ENCODE results near the gene HIF1A.

The HIF1A gene

DNA sequence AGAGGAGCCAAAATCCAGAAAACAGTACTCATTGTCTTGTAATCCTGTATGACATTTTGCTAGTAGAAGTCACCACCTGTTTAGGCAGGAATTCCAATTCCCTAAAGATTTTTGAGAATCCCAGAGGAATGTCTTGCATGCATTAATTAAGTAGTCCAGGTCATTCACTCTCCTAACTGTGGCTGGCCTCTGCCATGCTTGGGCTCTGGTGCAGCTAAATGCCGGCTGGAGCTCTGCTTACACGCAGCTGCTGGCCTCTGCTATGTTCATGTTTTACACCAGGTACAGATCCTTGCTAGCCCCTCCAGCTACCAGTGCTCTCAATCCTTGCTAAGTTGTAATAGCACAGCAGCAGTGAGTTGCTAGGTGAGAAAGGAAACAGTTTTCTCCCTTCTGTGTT is 16.3 kb upstream of the HIF1A start:
- no peak overlapping the region for H3K4me3 ChIP-seq (ENCODE audit: low read length)
- no peaks in the 10 kb centered on the region for H3K27me3 ChIP-seq (ENCODE audit: control insufficient read depth, insufficient read depth, low read length)
- no peak overlapping the region for H3K9ac ChIP-seq (ENCODE audit: low read length)
- H3K4me1 ChIP-seq (ENCODE audit: control insufficient read depth, insufficient read depth, low read length) = no peaks in the 10 kb centered on the region
- H3K36me3 ChIP-seq (ENCODE audit: control insufficient read depth, insufficient read depth, low read length) = no peaks in the 10 kb centered on the region
- no peaks in the 10 kb centered on the region for H3K9me3 ChIP-seq (ENCODE audit: control insufficient read depth, low read length)

DNA sequence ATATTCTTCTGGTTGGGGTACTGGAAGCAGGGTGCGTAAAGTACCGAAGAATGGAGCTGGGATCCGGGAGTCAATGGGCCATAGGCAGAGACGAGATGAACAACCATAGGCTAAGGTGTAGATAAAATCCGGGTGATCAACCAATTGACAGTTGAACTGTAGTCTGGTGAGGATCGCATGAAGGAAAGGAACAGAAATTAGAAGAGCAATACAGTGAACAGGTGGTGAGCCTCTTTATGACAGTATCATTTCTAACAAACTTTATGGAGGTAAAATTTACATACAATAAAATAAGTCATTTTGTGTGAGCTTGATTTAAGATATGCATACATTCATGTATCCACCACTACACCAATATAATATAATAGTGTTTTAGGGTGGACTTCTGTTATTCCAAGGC is 13.9 kb upstream of the HIF1A start:
- H3K9me3 ChIP-seq (ENCODE audit: control insufficient read depth, low read length) = no peaks in the 10 kb centered on the region
- H3K27me3 ChIP-seq (ENCODE audit: control insufficient read depth, insufficient read depth, low read length) = no peaks in the 10 kb centered on the region
- no peaks in the 10 kb centered on the region for H3K4me1 ChIP-seq (ENCODE audit: control insufficient read depth, insufficient read depth, low read length)
- H3K36me3 ChIP-seq (ENCODE audit: control insufficient read depth, insufficient read depth, low read length) = no peaks in the 10 kb centered on the region
- no peak overlapping the region for H3K9ac ChIP-seq (ENCODE audit: low read length)
- no peak overlapping the region for H3K4me3 ChIP-seq (ENCODE audit: low read length)

DNA sequence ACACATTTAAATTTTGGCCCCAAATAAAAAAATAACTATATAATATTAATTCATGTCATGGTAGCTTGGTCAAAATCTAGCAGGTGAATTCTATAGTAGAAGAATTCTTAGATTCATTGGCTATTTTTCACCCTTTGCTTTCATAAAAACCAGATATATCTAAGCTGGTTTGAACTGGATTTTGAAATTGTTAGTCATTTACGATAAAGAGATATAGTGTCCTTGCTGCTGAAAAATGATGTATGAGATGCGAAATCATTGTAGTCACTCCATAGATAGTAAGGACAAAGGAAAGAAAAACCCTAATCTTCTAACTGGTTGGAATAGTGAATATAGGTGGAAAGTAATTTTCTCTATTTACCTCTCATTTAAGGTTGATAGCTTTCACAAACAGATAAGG is 12.2 kb upstream of the HIF1A start:
- no peaks in the 10 kb centered on the region for H3K27me3 ChIP-seq (ENCODE audit: control insufficient read depth, insufficient read depth, low read length)
- H3K4me1 ChIP-seq (ENCODE audit: control insufficient read depth, insufficient read depth, low read length) = no peaks in the 10 kb centered on the region
- no peak overlapping the region for H3K9ac ChIP-seq (ENCODE audit: low read length)
- no peak overlapping the region for H3K4me3 ChIP-seq (ENCODE audit: low read length)
- no peaks in the 10 kb centered on the region for H3K36me3 ChIP-seq (ENCODE audit: control insufficient read depth, insufficient read depth, low read length)
- no peaks in the 10 kb centered on the region for H3K9me3 ChIP-seq (ENCODE audit: control insufficient read depth, low read length)

DNA sequence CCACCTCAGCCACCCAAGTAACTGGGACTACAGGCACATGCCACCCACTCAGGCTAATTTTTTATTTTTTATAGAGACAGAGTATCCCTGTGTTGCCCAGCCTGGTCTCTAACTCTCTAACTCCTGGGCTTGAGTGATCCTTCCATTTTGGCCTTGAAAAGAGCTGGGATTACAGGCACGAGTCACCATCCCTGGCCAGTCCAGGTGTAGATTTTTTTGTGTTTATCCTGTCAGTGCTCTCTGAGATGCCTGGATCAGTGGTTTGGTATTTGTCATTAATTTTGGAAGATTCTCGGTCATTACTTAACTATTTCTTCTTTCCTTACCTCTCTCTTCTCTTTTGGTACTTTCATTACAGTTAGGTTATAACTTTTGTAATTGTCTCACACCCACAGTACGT is 5.3 kb upstream of the HIF1A start:
- Histone ChIP-seq H3K36me3 (ENCODE audit: control insufficient read depth, insufficient read depth, low read length) (no peaks in the 10 kb centered on the region), H3K4me1 (ENCODE audit: control insufficient read depth, insufficient read depth, low read length) (no peaks in the 10 kb centered on the region), H3K4me3 (ENCODE audit: low read length) (no peak overlapping the region), H3K9me3 (ENCODE audit: control insufficient read depth, low read length) (no peaks in the 10 kb centered on the region), H3K27me3 (ENCODE audit: control insufficient read depth, insufficient read depth, low read length) (no peaks in the 10 kb centered on the region), H3K9ac (ENCODE audit: low read length) (no peak overlapping the region)

DNA sequence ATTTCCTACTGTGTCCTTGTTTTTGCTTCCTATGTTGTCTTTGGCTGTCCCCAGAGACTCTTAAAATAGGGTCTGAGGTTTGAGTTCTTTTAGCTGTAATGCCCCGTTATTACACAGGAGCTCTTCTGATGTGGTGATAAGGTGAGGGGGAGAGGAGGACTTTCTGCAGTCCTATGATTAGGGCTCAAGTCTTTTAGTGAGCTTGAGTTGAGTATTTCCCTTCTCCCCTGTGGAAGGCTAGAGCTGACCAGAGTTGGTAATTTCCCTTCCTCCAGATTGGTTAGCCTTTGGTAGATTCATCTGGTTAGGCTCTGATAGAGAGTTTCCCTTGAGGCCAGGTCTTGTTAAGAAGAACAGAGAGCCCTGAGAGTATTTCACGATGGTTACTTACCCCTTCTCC is 4.3 kb upstream of the HIF1A start:
- Histone ChIP-seq H3K9ac (ENCODE audit: low read length) (no peak overlapping the region), H3K4me1 (ENCODE audit: control insufficient read depth, insufficient read depth, low read length) (no peaks in the 10 kb centered on the region), H3K36me3 (ENCODE audit: control insufficient read depth, insufficient read depth, low read length) (no peaks in the 10 kb centered on the region), H3K27me3 (ENCODE audit: control insufficient read depth, insufficient read depth, low read length) (no peaks in the 10 kb centered on the region), H3K4me3 (ENCODE audit: low read length) (no peak overlapping the region), H3K9me3 (ENCODE audit: control insufficient read depth, low read length) (no peaks in the 10 kb centered on the region)

DNA sequence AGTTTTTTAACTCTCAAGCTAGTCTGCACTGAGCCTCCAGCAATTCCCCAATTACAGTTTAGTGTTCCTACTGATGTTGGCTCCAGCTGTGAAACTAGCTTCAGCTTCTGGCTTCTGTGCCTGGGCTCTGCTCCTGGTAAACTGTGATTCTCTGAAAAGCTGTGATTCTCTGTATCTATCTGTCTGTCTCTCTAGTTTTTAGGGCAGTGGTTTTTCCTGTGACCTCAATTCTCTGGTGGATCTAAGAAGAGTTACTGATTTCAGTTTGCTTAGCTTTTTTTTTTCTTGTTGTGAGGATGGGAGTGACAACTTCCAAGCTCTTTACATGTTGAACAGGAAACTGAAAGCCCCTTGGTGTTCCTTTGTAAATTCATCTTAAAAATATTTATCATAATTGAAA is 3.8 kb upstream of the HIF1A start:
- Histone ChIP-seq H3K4me3 (ENCODE audit: low read length) (no peak overlapping the region), H3K27me3 (ENCODE audit: control insufficient read depth, insufficient read depth, low read length) (no peaks in the 10 kb centered on the region), H3K9ac (ENCODE audit: low read length) (no peak overlapping the region), H3K4me1 (ENCODE audit: control insufficient read depth, insufficient read depth, low read length) (no peaks in the 10 kb centered on the region), H3K36me3 (ENCODE audit: control insufficient read depth, insufficient read depth, low read length) (no peaks in the 10 kb centered on the region), H3K9me3 (ENCODE audit: control insufficient read depth, low read length) (no peaks in the 10 kb centered on the region)

DNA sequence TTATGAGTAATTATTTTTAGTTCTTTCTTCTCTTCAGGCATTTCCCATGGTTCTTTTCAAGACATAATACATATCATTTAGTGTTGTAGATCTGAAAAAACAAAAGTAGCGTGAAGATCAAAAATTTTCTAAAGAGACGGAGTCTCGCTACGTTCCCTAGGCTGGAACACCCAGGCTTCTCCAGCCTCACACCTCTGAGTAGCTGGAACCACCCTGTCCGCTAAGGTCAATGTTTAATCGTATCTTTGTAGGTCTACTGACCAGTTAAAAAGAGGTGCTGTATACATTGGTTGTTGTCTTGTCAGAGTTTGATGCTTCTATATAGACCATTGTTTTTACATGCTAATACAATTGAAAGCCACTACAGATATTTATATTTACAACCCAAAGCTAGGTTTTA is 1.3 kb upstream of the HIF1A start:
- H3K4me1 ChIP-seq (ENCODE audit: control insufficient read depth, insufficient read depth, low read length) = no peaks in the 10 kb centered on the region
- H3K4me3 ChIP-seq (ENCODE audit: low read length) = no peak overlapping the region
- no peak overlapping the region for H3K9ac ChIP-seq (ENCODE audit: low read length)
- H3K36me3 ChIP-seq (ENCODE audit: control insufficient read depth, insufficient read depth, low read length) = no peaks in the 10 kb centered on the region
- no peaks in the 10 kb centered on the region for H3K27me3 ChIP-seq (ENCODE audit: control insufficient read depth, insufficient read depth, low read length)
- H3K9me3 ChIP-seq (ENCODE audit: control insufficient read depth, low read length) = no peaks in the 10 kb centered on the region

DNA sequence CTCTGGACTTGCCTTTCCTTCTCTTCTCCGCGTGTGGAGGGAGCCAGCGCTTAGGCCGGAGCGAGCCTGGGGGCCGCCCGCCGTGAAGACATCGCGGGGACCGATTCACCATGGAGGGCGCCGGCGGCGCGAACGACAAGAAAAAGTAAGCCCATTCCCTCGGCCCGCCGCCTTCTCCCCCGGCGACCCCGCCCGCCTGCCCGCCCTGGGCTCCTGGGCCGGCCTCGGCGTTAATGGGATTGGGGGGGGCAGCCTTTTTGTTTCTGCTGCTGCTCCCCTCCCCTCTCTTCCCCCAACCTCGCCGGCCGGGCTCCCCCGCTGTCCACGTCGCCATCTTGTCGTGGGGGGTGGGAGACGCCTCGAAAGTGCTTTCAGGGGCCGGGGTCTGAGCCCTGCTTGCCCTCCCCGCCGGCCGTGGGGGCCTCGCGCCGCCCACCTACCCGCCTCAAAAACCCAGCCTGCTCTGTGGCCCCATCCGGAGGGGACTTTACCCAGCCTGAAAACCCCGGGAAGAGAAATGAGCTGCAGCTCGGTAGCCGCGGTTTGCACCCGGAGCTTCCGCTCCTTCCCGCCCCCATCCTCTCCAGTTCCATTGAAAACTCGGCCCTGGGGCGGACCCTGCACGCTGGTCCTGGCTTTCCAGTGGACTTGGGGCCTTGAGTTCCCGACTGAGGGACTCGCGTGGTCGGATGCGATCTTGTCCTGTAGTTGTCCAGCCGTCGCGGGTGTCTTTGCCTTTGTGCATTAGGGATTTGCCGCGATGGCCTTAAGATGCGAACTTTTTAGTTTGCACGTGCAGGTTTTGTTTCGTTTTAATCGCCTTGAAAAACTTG is 598 bp downstream of the HIF1A start:
- H3K4me1 ChIP-seq (ENCODE audit: control insufficient read depth, insufficient read depth, low read length) = no peaks in the 10 kb centered on the region
- peak overlapping the region; percentile 81 for H3K4me3 ChIP-seq (ENCODE audit: low read length)

DNA sequence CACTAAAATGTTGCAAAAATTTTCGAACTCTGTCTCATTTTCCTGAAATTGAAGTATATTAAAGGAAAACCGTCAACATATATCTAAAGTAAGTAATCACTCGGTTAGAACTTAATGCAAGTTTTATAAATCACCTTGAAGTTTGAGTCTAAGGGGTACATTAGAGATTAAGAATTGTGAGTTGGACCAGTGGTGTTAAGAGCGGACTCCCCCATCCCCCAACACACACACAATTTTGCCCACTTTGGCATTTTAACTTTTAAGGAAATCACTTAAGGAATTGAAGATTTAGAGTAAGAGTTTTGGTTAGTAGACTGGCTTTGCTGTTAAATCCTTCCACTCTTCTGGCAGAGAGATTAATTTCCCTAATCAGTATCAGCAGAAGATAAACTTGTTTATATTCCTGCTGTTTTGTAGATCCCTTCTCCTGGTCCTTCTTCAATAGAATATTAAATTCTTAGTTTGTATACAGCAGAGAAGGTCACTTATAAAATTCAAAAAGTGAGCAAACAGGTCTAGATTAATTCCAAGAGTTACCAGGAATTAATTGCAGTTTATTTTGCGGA is 1.5 kb downstream of the HIF1A start:
- H3K9me3 ChIP-seq (ENCODE audit: control insufficient read depth, low read length) = no peaks in the 10 kb centered on the region
- H3K4me3 ChIP-seq (ENCODE audit: low read length) = peak overlapping the region; percentile 81
- peak overlapping the region; percentile 92 for H3K9ac ChIP-seq (ENCODE audit: low read length)

More for the DNA sequence above, 598 bp downstream of the HIF1A start:
- H3K27me3 ChIP-seq (ENCODE audit: control insufficient read depth, insufficient read depth, low read length) = no peaks in the 10 kb centered on the region
- H3K36me3 ChIP-seq (ENCODE audit: control insufficient read depth, insufficient read depth, low read length) = no peaks in the 10 kb centered on the region
- H3K9ac ChIP-seq (ENCODE audit: low read length) = peak overlapping the region; percentile 92
- no peaks in the 10 kb centered on the region for H3K9me3 ChIP-seq (ENCODE audit: control insufficient read depth, low read length)

DNA sequence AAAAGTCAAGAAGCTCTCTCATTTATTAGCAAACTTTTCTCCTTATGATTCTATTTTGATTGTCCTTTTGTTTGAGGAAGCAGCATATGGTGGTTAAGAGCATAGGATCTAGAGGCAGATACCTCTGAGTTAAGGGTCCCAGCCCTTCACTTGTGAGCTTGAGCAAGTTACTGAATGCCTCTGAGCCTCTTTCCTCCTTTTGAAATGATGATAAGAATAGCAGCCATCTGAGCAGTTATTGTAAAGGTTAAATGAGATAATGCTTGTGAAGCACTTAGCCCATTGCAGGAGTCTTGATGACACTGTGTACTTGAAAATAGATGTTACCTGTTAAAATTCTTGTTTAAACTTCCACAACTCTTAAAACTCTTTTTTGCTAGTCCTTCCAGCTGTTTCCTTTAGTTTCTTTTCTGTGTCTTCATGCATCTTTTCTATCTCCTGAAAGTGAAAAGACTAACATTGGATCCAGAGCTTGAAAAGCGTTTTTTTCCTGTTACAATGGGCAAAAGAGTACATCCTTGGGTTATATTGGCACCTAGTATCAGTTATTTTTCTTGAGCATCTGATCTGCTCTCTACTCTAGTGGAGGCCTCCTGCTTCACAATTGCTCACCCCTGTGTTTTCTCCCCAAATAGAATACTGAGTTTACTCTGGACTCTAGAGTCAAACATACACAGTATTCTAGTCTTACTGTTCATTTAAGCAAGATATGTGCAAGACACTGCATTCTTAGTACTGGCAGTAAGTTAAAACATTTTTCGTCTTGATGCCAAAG is 3.1 kb downstream of the HIF1A start:
- no peak overlapping the region for H3K9ac ChIP-seq (ENCODE audit: low read length)
- no peaks in the 10 kb centered on the region for H3K9me3 ChIP-seq (ENCODE audit: control insufficient read depth, low read length)
- no peaks in the 10 kb centered on the region for H3K36me3 ChIP-seq (ENCODE audit: control insufficient read depth, insufficient read depth, low read length)
- no peaks in the 10 kb centered on the region for H3K4me1 ChIP-seq (ENCODE audit: control insufficient read depth, insufficient read depth, low read length)
- no peak overlapping the region for H3K4me3 ChIP-seq (ENCODE audit: low read length)
- H3K27me3 ChIP-seq (ENCODE audit: control insufficient read depth, insufficient read depth, low read length) = no peaks in the 10 kb centered on the region

More for the DNA sequence above, 1.5 kb downstream of the HIF1A start:
- no peaks in the 10 kb centered on the region for H3K4me1 ChIP-seq (ENCODE audit: control insufficient read depth, insufficient read depth, low read length)
- no peaks in the 10 kb centered on the region for H3K36me3 ChIP-seq (ENCODE audit: control insufficient read depth, insufficient read depth, low read length)
- H3K27me3 ChIP-seq (ENCODE audit: control insufficient read depth, insufficient read depth, low read length) = no peaks in the 10 kb centered on the region

DNA sequence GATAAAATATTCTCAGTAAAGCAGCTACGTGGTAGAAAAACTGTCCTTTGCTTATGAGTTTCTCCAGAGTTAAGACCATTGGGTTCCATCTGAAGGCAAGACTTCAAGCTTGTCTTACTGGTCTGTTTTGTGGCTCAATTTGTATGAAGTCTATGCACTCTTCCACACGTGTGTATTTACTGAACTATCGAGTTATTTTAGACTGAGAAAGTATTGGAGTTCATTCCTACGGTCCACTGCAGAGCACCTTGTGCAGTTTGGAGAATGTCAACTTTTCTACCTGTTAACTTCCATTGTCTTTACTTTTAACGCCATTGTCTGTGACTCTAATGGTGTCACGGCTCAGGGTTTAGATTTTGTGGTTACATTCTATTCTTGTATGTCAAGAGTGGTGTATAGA is 3.7 kb downstream of the HIF1A start:
- Histone ChIP-seq H3K36me3 (ENCODE audit: control insufficient read depth, insufficient read depth, low read length) (no peaks in the 10 kb centered on the region), H3K27me3 (ENCODE audit: control insufficient read depth, insufficient read depth, low read length) (no peaks in the 10 kb centered on the region), H3K4me1 (ENCODE audit: control insufficient read depth, insufficient read depth, low read length) (no peaks in the 10 kb centered on the region), H3K9ac (ENCODE audit: low read length) (no peak overlapping the region), H3K4me3 (ENCODE audit: low read length) (no peak overlapping the region), H3K9me3 (ENCODE audit: control insufficient read depth, low read length) (no peaks in the 10 kb centered on the region)

Data from mucosa of stomach (tissue), 1 donor.